Activated CD4-positive, alpha-beta T cell treated with anti-CD3 and anti-CD28 coated beads, Interleukin-2, amount 50 U/mL, for 4 hours (primary cell): Measurements from ENCODE around the gene EN2.

Experiments used
- DNase-seq, 2 experiments: peaks; one replicate each; pipeline ENCODE4 v3.0.0-alpha.2; 2020

Gene EN2

GRCh38 chr7:155488483-155489127 is 30.7 kb downstream of the EN2 start:
- no peak for DNase-seq

- DNase-seq, result no peak
These were observed 31.4 kb downstream of the EN2 start for GRCh38 chr7:155489158-155489840.

- DNase-seq, result no peak
These were observed 32.1 kb downstream of the EN2 start for GRCh38 chr7:155489862-155490696.

DNA sequence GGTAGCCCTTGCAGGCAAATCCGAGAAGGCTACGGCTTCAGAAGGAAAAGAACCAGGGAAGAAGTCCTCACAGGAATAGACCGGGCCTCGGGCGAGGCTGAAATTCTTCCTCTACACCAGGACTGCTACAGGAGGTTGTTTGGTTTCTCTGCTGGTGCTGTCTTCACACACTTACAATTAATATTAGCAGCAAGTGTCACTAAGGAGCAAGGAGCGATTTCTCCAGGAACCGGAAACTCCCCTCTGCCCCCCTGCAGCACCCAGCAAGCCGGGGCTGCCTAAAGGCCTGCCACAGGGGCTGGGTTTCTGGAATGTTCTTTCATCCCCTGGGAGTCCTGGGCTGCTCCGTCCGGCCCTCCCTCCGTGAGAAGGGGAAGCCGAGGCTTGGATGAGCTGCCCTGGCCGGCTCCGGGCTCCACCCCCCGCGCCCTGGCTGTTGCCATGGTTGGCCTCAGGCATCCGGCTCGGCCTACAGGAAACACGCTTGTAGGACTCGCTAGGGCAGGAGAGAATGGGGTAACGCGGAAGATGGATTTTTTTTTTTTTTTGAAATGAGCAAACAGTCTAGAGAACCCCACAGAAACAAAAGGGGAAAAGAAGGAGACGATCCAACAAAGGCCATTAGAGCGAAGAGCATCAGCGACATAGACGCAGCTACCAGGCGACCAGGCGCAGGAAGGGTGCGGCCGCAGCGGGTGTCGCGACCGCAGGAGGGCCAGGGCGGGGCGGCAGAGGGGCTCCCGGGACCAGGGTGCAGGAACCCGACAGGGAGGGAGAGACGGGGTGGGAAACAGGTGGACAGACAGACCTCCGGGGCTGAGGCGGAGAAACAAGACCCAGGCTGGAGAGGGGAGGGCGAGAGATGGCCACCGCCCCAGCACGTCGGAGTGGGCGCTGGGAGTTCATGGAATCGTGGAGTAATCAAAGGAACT is 33.0 kb downstream of the EN2 start:
- no peak for DNase-seq

DNA sequence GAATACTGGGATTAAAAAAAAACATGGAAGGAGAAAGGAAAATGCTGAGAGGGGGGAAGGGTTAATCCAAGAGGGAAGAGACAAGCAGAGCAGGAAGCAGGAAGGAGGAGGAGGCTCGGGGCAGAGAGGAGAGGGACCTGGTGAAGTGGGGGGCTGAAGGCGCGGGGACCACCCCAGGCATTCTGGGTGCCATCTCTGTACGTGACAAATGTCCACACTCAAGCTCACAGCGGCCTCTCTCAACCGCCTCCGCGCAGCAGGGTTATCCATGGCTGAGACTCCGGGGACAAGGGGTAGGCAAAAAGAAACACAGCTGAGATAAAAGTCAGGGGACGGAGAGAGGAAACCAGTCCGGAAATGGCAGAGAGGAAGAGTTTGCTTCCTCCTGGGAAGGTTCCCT is 33.9 kb downstream of the EN2 start:
- no peak for DNase-seq

- no peak for DNase-seq
These were observed 36.0 kb downstream of the EN2 start for GRCh38 chr7:155493744-155494538.

DNA sequence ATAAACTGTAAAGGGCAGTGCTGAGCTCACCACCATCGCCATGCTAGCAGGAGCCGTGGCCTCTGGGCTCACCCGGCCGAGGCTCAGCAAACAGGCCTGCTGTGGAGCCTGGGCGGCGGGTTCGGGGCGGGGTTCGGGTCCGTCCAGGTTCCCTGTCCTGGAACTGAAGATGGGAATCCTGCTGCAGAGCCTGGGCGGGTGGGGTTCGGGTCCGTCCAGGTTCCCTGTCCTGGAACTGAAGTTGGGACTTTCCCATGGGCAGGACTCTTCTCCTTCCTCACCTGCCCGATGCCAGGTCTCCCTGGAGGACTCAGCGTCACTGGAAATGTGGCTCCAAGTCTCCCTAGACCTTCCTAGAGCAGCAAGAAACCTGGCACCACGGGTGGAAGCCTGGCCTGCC is 36.6 kb downstream of the EN2 start:
- DNase-seq, result no peak

DNA sequence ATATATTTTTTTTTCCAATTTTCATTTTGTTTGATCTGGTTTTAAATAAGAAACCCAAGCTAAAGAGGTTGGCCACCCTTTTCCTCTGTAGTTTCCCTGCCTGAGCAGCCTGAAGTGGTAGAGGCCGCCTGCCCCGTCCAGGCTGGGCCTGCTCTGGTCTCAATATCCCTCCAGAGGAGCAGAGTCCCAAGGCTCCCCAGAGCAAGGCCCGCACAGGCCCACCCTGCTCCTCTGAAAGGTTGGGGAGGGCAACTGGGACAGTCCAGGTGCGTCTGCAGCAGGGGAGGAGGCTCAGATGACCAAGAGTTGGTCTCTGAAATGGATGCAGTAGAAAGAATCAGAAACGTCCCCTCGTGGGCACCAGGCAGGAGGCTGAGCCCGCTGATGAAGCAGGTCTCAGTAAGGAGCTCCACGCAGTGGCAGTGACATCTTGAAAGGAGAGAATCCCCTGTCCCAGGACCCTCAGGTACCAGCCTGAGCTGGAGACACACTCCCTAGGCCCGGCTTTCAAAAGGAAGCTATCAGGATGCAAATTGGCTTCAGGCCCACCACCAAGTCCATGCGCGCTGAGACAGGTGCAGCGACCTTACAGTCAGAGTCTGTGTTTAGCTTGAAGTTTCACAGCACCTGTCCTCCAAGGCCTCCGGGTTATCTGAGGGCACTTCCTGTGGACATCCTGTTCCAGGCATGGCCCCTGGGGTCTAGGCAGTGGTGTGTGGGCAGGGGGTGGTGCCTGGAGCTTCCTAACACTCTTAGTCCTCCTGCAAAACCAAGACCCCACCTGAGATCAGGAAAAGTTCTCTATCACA is 37.7 kb downstream of the EN2 start:
- no peak for DNase-seq

GRCh38 chr7:155496267-155497005 is 38.5 kb downstream of the EN2 start:
- no peak for DNase-seq

- DNase-seq, result no peak
These were observed 39.4 kb downstream of the EN2 start for GRCh38 chr7:155497149-155497901.

DNA sequence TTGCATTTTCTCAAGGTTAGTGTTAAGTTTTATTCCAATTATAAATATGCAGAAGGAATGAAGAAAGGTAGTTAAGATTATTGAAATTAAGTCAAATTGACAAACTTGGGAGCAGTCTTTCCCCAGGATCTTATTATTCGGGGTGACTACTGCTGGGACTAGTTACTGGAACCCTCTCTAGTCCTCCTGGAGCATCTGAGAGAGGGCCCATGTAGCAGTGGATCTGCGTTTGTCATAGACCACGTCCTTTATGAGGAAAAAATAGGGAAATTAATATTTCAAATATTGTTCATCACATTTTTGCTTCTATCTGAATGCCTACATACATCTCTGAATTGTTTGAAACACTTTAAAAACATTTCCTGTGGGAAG is 47.5 kb downstream of the EN2 start:
- DNase-seq, result no peak

- no peak for DNase-seq
These were observed 49.0 kb downstream of the EN2 start for GRCh38 chr7:155506854-155507337.

DNA sequence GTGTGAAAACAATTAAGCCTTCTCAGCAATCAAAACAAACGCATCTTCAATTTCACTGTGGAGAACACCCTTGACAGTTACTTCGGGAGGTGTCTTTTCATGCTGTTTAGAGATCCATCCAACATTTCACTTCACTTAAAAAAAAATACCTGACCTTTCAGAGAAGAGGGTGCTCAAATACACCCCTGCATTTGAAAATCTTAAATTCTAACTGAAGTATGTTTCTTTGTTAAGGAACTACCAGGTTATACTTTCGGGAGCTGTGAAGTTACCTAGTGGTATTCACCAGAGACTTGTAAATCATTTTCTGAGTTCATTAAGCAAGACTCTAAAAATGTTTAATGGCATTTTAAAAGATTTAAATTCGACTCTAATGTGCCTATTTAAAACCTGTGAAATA is 49.6 kb downstream of the EN2 start:
- DNase-seq, result no peak

DNA sequence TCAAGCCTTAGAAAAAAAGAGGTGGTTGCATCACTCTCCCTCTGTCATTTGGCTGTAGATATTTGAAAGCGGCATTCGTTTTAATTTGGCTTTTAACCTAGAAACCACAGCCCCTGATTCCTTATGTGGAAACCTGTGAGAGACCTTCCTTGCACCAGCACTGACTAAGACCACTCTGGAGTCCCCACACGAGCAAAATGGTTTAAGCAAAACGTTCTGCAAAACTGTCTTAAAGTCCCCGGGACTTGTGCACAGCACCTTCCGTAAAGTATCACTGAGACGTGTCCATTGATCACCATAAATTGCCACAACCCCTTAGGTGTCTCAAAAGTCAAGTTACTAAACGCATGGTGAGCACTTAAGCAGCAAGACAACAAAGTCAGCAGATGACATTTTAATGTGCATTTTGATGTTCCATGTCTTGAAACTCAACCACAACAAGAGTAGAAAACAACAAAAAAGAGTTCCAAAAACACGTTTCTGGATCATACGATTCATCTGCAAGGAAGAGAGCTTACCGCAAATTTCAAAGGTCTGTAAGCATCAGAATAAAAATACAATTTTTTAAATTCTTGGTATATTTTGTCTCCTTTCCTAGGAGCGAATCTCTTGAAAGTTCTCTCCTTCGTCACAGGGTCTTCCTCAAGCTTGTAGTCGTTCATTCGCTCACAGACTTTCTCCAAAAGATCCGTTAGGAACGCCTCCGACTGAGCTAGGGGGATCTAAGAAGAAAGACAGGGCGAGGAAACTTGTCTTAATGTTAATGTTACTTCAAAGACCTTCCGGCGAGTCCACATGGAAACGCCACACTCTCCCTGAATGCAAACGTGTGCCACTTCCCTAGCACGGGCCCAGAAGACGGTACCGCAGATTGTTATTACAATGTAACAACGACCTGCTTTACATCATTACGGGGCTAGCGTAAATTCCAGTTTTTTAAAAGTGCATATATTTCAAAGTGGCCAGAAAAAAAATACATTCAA is 50.7 kb downstream of the EN2 start:
- DNase-seq, result no peak

DNA sequence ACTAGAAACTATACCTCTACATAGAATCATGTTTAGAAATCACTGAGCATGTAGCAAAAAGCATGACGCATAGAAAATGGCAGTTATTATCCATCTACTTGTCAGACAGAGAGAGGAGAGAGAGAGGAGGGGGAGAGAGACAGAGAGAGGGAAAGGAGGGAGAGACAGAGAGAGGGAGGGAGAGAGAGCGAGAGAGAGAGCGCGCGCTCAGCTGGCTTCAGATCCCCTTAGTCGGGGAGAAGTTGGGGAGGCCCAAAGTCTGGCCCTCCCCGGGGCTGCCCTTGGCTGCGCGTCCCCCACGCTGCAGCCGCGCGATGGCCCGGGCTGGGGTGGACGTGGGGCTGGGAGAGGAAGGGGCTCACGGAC is 51.4 kb downstream of the EN2 start:
- DNase-seq, result no peak

DNA sequence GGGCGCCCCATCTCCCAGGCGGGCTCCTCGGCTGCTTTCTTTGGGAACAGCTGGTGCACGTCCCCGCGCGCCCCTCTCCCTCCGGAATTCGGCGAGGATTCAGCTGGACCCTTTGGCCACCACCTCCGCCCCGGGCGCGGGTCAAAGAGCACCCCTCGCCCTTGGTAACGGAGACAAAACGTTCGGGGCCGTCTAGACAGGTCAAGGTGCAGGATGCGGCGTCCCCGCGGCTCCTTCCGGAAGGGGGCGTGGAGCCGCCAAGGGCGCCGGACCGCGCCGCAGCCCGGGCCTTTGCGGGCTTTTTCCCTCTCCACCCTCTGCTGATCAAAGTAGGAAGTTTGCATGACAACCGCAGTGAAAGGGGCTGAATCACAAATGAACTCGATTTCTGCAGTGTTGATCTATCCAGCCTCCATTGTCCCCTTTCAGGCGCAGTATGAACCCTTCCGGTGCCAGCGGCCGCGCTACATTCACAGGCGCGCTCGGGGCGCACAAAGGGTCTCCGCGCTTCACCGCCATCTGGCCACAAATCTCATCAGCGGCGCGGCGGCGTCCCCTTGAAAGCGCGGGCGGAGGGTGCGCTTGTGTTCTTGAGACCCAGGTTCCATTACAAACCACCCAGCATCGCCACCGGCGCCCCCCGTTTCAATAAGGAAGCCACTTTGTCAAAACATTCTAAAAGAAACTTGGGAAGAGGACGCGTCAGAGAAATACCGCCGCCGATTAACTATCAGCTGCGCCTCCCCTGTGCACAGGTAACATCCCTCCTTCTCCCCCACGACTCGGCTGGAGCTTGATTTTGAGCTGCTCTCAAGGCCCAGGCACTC is 52.0 kb downstream of the EN2 start:
- no peak for DNase-seq

DNA sequence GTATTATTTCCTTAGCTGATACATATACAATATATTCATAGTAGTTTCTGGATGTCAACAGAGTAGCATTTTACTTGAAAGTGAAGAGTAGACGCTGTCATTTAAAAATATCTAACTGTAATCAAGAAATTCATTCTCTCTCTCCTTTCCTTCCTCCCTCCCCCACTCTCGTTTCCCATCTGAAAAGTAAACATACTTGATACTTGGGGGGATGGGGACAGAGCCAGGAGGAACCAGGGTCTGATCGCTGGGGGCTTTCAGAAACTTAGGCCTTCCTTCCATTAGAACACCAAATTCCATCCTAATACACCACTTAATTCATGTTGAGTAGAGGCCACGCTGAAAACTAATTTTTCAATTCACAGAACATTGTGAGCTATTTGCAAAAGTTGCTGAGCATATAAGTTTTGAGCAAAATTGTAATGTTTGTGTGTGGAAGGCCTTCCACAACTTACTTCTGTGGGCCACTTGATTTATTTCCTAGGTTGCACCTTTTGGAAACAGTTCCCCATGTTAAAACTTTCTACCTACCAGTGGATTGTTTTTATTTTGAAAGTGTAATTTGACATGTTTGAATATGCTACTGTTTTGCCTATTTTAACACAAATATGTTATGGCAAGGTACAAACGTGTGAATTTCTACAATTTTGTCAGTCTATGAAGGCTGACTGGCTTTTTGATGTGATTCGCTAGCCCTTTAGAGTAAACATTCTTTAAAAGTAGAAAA is 53.2 kb downstream of the EN2 start:
- no peak for DNase-seq
